Adrenal gland (tissue), 5 donors: ENCODE data around the gene TNNT3.

ENCODE experiments used
- POLR2A ChIP-seq, 2 donors: fragments of 450-650 bp; IDR thresholded peaks; one replicate each; pipeline ENCODE4 v1.6.1; 2017; ENCODE audit warnings: antibody characterized with exemption in 2 of 2, mild to moderate bottlenecking in 2 of 2, moderate library complexity in 1 of 2
- TF ChIP-seq, protein P1 (sequence below), 6 experiments: fragments of 450-650 bp in 4 of 6; fragments of 200-600 bp in 2 of 6; sonication (generic) in 1 of 6; IDR thresholded peaks; 1 replicate in 5 of 6; 2 replicates in 1 of 6; pipeline versions ENCODE4 v1.5.1 to v1.8.0; 2016 to 2021; ENCODE audit warnings: antibody characterized with exemption in 6 of 6, mild to moderate bottlenecking in 2 of 6, moderate library complexity in 1 of 6
- donor health status: DM: no; HTN: no; CAD: no.

DNA sequence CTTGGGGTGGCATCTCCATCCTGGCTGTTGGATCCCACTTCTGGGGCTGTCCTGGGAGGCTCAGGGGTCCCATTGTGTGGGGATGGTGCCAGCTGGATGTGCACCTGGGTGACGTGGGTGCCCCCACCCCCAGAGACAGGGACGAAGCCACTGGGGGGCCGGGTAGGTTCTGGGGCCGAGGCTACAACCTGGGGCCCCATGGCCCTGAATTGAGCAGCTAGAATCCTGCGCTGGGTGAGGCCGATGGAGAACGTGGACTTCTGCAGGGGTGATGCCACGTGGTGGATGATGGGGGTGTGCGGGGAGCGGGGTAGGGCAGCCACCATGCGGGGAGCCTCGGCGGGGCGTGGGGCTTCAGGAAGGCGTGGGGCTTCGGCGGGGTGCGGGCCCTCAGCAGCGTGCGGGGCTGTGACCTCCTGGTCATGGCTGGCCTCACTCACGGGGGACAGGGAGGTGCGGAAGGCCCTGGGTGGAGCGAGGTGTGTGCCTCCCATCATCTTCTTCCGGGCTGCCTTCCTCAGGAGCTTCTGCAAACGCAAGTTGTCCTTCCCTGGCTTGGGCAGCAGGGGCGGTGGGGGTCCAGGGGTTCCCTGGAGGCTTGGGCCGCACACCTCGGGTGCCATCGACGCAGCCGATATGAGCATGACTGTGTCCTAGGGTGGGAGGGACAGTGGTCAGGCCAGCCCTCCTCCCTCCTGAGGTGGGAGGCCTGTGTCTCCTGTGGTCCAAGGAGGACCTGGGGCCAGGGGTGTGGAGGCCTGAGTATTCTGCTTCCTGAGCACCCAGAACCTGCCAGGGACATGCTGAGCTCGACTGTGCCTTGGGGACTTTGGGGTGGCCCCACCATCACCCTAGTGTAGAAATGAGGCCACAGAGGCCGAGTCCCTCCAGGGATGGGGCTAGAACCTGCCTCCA lies 29.3 kb upstream of the TNNT3 start:
- TF ChIP-seq, protein P1, sequence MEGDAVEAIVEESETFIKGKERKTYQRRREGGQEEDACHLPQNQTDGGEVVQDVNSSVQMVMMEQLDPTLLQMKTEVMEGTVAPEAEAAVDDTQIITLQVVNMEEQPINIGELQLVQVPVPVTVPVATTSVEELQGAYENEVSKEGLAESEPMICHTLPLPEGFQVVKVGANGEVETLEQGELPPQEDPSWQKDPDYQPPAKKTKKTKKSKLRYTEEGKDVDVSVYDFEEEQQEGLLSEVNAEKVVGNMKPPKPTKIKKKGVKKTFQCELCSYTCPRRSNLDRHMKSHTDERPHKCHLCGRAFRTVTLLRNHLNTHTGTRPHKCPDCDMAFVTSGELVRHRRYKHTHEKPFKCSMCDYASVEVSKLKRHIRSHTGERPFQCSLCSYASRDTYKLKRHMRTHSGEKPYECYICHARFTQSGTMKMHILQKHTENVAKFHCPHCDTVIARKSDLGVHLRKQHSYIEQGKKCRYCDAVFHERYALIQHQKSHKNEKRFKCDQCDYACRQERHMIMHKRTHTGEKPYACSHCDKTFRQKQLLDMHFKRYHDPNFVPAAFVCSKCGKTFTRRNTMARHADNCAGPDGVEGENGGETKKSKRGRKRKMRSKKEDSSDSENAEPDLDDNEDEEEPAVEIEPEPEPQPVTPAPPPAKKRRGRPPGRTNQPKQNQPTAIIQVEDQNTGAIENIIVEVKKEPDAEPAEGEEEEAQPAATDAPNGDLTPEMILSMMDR (IDR thresholded peaks at IDR 0.05), result no peak
- no peak for TF ChIP-seq POLR2A (IDR thresholded peaks at IDR 0.05)
